Ishikawa (cell line): ENCODE measurements around the gene DNAH7.

ENCODE experiments used
- CEBPB ChIP-seq: IDR thresholded peaks from 2 replicates; pipeline ENCODE4 v1.6.1; 2012
- CREB1 ChIP-seq: IDR thresholded peaks from 2 replicates; pipeline ENCODE4 v1.6.1; 2012; ENCODE audit warnings: low read depth
- EGR1 ChIP-seq: IDR thresholded peaks from 2 replicates; pipeline ENCODE4 v1.6.1; 2012
- EP300 ChIP-seq: IDR thresholded peaks from 2 replicates; pipeline ENCODE4 v1.6.1; 2012; ENCODE audit warnings: borderline replicate concordance
- FOXM1 ChIP-seq: IDR thresholded peaks from 2 replicates; pipeline ENCODE4 v1.6.1; 2012; ENCODE audit warnings: low read depth, borderline replicate concordance
- NFIC ChIP-seq: IDR thresholded peaks from 2 replicates; pipeline ENCODE4 v1.6.1; 2012
- TAF1 ChIP-seq: IDR thresholded peaks from 2 replicates; pipeline ENCODE4 v1.6.1; 2012; ENCODE audit warnings: low read depth, mild to moderate bottlenecking
- TCF12 ChIP-seq: IDR thresholded peaks from 2 replicates; pipeline ENCODE4 v1.6.1; 2012; ENCODE audit warnings: low read depth
- TEAD4 ChIP-seq: IDR thresholded peaks from 2 replicates; pipeline ENCODE4 v1.6.1; 2012
- YY1 ChIP-seq: IDR thresholded peaks from 2 replicates; pipeline ENCODE4 v1.6.1; 2012; ENCODE audit warnings: low read depth
- ZBTB7A ChIP-seq: IDR thresholded peaks from 2 replicates; pipeline ENCODE4 v1.6.1; 2012; ENCODE audit warnings: low read depth
- TF ChIP-seq, protein P1 (sequence below): IDR thresholded peaks from 2 replicates; pipeline ENCODE4 v1.6.1; 2012
- TF ChIP-seq, protein P2 (sequence below): IDR thresholded peaks from 2 replicates; pipeline ENCODE4 v1.6.1; 2012; ENCODE audit warnings: low read depth, mild to moderate bottlenecking
- TF ChIP-seq, protein P3 (sequence below): IDR thresholded peaks from 2 replicates; pipeline ENCODE4 v1.6.1; 2012

DNA sequence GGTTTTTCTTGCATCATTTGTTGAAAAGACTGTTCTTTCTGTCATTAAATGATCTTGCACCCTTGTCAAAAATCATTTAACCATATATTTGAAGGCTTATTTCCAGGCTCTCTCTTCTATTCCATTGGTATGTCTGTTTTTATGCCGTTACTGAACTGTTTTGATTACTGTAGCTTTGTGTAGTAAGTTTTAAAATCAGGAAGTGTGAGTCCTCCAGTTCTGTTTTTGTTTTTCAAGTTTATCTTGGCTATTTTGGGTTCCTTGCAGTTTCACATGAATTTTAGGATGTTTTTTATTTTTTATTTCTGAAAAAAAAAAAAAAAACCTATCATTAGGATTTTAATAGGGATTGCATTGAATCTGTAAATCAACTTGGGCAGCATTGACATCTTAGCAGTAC lies 372.6 kb downstream of the DNAH7 start:
- no peak for TF ChIP-seq YY1
- TF ChIP-seq, protein P1, sequence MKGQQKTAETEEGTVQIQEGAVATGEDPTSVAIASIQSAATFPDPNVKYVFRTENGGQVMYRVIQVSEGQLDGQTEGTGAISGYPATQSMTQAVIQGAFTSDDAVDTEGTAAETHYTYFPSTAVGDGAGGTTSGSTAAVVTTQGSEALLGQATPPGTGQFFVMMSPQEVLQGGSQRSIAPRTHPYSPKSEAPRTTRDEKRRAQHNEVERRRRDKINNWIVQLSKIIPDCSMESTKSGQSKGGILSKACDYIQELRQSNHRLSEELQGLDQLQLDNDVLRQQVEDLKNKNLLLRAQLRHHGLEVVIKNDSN: no peak
- no peak for TF ChIP-seq ZBTB7A
- no peak for TF ChIP-seq NFIC
- TF ChIP-seq FOXM1: no peak
- no peak for TF ChIP-seq EP300
- TF ChIP-seq, protein P2, sequence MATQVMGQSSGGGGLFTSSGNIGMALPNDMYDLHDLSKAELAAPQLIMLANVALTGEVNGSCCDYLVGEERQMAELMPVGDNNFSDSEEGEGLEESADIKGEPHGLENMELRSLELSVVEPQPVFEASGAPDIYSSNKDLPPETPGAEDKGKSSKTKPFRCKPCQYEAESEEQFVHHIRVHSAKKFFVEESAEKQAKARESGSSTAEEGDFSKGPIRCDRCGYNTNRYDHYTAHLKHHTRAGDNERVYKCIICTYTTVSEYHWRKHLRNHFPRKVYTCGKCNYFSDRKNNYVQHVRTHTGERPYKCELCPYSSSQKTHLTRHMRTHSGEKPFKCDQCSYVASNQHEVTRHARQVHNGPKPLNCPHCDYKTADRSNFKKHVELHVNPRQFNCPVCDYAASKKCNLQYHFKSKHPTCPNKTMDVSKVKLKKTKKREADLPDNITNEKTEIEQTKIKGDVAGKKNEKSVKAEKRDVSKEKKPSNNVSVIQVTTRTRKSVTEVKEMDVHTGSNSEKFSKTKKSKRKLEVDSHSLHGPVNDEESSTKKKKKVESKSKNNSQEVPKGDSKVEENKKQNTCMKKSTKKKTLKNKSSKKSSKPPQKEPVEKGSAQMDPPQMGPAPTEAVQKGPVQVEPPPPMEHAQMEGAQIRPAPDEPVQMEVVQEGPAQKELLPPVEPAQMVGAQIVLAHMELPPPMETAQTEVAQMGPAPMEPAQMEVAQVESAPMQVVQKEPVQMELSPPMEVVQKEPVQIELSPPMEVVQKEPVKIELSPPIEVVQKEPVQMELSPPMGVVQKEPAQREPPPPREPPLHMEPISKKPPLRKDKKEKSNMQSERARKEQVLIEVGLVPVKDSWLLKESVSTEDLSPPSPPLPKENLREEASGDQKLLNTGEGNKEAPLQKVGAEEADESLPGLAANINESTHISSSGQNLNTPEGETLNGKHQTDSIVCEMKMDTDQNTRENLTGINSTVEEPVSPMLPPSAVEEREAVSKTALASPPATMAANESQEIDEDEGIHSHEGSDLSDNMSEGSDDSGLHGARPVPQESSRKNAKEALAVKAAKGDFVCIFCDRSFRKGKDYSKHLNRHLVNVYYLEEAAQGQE: no peak
- TF ChIP-seq CREB1: no peak
- TF ChIP-seq CEBPB: no peak
- TF ChIP-seq, protein P3, sequence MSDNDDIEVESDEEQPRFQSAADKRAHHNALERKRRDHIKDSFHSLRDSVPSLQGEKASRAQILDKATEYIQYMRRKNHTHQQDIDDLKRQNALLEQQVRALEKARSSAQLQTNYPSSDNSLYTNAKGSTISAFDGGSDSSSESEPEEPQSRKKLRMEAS: no peak
- no peak for TF ChIP-seq TAF1
- TF ChIP-seq TEAD4: no peak
- no peak for TF ChIP-seq EGR1
- TF ChIP-seq TCF12: no peak
